HL-60/S4 (cell line): ENCODE data around the gene MLLT1.

Experiments
- in situ Hi-C: fragments of 300-500 bp; cut with MboI; formaldehyde crosslinking; loops from 2 replicates; pipeline ENCODE4 v1.14.3; 2022; ENCODE audit warnings: low sequenced_read_pairs

MLLT1 gene

DNA sequence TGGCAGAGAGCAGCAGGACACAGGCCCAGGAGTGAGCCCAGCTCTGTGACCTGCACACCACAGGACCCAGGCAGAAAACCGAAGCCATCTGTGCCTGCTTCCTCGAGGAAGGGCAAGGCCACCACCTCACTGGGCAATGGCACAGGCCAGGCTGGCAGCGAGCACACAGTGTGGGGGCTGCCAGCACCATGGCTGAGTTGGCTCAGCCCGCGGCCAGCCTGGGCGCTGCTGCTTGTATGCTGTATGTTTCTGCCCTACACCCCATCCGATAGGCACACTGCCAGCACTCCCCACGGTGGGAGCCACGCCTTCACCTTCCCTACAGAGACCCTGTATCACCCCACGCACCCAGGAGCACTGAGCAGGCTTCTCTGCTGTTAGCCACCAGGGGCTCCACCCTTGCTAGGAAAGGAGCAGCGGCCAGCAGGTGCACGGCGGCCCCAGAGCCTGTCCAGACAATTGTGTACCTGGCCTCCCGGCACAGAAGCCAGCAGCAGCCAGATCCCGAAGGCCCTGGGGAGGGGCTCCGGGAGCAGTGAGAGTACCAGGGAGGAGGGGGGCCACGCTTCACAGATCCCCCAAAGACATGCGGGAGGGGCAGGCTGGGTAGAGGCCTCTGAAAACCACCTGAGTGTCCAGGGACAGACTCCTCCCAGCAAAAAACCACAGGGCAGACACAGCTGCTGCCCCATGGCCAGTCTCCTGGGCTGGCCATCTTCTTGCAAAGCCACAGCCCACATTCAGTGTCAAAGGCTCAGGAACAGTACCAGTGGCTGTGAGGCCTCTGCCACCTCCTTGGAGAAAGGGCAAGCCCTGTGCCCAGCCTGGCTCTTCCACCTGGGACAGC, 56.1 kb downstream of the MLLT1 start:
- in situ Hi-C loops, result no loop called here

DNA sequence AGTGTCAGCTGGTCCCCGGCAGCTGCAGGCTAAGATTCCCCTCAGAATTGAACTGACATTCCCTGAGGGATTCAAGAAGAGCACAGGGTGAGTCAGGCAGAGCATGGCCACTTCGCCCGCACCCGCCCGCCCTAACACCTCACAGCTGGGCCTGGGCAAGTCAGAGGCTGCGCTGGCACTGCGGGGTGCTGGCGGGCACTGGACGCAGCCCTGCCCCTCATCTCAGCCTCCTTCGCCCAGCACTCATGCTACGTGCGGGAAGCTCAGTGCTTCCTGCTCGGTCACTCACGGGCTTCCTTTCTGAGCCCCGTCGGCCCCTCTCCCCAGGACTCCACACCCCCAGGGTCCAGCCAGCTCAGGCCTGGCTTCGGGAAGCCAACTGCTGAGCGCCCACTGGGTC, 56.9 kb downstream of the MLLT1 start:
- in situ Hi-C loops, result no loop called here

DNA sequence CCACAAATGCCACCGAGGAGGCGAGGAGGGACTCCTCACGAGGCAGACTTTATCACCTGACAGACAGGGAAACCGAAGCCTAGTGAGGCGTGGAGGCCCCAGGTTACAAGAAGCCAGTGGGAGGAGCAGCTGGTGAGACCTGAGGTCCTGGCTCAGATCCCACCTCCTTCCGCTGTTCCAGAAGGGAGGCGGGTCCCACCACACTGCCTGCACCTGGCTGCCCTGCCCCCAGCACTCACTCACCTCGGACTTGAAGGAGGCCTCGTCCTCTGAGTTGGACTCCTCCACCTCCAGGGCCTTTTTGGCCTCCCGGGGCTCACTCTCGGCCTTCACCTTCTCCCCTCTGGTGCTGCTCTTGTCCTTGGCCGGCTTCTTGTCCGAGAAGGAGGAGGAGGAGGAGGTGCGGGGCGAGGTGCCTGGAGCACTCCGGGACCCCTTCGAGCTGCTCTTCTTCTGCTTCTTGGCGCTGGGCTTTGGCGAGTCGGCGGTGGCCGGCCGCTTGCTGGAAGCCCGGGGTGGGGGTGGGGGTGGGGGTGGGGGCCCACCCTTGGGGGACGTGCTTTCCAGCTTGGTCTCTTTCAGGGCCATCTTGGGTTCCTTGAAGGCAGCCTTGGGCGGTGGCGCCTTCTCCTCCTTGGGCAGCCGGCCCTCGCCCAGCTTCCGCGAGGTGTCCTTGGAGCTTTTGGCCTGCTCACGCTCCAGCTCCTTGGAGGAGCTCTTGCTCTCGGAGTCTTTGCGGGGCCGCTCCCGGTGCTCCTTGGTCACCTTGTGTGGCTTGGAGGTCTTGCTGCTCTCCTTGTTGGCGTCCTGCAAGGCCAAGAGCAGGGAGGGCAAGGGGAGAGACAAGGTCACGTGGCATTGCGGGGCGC, 57.7 kb downstream of the MLLT1 start:
- in situ Hi-C loops, result no loop called here

DNA sequence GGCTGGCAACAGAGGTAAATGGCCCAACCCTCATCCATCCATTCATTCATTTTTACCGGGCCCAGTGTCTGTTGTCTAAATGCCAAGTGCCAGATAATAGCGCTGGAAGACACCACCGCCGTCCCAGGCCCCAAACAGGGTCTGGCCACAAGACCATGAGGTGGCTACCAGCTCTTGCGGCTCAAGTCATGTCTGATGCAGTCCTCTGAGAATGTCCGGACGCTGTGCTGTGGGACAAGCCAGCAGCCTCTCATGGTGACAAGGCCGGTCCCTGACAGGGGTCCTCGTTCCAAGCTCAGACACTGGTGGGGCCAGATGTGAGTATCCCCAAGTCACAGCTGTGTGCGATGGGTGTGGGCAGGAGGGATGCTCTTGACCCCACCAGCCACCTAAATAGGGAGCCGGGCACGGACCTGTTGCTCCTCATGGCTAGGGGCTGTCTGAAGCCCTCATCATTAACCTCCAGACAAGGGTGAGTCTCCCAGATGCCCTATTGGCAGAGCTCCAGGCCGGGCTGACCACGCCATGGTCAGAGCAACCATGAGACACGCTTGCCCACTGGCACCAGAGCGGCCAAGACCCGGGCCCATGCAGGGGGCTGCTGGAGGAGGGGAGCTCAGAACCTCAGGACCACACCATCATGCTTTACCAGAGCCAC, 58.4 kb downstream of the MLLT1 start:
- in situ Hi-C loops, result no loop called here

DNA sequence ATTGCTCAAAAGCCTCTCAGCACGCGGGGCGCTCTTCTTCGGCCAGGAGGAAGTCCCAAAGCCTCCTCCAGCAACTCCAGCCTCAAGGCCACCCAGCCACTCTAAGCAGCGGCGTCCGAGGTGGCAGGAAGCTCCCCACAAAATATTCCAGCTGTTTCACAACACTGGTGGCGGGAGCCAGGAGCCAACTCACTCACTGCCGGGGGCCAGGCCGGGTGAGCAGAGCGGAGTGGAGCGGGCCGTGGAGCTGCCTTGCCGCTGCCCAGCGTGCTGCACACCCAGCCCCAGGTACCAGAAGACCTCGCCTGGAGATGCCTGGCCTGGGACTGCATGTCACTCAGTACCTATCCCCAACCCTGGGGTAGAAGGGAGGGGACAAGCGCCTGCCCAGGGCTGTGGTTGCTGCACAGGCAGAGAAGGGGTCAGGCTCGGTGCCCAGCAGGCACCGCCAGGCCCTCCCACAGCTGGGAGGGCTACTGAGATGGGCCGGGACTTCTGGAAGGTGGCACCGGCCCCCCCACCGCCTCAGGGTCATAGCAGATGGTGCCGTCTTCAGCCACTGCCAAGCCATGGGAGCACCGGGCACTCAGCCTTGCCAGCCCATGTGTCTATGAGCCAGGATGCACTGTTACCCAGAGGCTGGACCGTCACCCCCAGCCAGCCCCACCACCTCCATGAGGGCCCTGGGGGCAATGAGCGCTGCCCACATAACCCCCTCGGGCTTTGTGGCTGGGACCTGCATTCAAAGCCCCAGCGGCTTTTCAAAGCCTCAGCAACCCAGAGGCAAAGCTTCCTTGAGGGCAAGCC, 59.2 kb downstream of the MLLT1 start:
- in situ Hi-C loops, result no loop called here

DNA sequence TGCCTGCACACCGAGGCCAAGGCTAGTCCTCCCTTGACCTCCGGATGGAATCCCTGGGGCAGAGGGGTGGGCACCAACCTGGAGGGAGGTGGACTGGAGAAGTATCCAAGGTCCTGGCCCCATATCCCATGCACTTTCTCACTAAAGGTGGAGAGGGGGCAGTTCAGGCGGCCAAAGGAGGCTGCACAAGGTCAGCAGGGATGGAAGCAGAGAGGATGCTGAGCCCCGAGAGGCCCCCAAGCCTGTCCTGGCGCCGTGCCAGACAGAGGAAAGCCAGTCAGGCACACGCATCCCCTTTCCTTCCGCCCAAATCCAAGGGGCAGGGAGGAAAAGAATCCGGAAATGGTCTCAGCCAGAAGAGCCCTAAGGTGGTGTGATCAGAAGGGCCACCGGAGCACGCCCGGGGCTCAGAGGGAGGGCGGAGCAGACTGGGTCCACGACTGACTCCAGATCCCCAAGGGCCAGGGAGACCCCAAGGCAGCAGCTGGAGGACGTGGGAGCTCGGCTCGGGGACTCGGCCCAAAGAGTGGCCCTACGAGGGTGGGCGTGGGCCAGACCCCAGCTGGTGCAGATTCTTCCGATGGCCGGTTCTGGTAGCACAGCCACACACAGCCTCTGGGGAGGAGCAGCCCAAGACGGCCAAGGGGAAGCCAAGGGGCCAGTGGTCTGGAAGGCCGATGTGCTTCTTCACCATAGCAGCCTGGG, 60.0 kb downstream of the MLLT1 start:
- in situ Hi-C loops, result no loop called here

DNA sequence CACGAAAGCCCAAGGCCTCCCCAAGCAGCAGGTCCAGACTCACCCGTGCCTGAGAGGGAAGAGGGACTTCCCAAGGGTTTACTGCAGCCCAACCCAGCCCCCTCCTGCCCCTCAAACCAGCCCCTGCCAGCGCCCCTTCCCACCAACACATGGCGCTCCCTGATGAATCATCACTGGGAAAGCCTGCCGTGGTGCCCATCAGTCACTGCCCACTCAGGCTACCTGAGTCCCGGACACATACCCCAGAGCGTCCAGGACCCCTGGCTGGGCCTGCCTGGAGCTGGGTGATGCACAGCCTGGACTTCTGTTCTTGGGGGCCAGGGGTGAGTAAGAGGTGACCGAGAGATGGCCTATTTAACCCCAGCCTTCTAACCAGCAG, 60.6 kb downstream of the MLLT1 start:
- in situ Hi-C loops, result no loop called here

DNA sequence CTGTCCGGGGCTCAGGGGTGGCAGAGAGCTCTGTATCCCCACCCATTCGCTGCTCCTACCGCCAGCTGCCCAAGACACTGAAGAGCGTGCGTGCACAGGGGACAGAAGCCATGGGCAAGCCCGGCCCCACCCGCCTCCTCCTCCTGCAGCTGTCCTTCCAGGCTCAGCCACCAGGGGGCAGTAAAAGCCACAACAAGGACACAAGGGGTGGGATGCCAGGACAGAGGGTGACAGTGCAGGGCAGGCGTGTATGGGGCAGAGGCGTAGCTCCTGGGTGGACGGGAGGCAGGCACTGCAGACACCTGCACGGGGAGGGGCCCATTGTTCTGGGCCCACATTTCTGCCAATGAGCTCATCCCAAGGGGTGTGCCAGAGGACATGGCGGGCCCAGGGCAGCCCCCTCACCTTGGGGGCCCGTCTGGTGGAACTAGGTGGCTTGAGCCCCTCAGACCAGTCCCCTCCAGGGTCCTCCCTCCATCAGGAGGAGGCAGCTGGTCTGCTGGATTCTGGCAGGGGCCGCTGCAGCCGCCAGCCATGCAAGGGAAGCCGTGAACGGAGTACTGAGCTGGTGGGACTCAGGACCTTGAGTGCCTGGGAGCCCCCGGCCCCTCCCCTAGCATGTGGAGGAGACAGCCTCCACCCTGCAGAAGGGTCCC, 61.2 kb downstream of the MLLT1 start:
- in situ Hi-C loops, result no loop called here

DNA sequence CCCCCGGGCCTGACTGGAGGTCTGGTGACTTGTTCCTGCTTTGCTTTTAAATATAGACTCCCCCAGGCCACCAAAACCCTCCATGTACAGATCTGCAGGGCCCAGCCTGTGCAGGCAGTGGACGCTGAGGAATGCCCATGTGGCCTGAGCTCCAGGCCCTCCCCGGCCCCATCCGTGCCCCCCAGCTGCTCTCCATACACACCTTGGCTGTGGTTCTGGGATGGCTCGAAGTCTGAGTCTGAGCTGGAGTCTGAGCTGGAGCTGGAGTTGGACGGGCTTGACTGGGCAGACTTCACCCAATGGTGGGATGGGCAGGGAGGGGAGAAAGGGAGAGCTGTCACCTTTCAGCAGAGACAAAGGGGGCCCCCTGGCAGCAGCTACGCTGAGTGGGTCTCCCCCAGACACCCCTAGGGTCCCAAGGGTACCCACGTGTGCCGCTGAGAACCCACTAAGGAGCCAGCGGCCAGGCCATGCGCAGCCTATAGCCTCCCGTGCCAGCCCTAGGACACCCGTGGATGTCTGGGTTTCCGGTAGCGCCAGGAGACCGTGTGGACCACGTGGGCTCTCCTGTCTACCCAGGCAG, 61.9 kb downstream of the MLLT1 start:
- in situ Hi-C loops, result no loop called here

DNA sequence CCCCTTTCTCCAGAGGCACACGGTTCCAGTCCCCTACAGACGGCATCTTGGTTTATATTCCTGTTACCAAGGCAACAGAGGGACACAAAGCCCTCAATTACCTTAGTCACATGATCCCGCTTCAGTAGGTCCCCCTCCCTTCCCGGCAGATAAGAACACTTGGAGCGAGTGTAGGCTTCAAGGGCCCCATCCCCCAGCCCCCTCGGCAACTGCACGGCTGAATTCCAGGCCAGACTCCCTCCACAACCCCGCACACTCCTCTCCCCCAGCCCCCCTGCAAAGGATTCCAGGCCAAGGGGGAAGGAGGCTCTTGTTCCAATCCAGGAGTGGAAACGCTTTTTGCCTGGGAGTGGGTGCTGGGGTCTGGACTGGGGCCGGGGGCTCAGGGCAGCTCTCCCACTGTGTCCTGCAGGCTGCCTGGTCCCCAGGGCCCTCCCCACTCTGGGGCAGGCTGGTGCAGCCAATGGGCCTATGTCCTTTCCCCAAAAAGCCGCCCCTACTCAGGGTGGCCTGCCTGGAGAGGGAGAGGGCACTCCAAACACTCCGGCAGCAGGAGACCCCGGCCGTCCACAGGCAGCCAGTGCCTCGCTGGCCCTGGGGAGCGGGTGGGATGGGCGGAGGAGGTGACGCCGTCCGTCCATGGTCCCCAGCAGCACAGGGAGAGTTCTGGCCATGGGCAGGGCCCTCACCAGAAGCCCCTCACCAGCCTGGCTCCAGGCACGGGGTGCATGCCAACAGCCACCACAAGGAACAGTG, 62.6 kb downstream of the MLLT1 start:
- in situ Hi-C loops, result no loop called here

DNA sequence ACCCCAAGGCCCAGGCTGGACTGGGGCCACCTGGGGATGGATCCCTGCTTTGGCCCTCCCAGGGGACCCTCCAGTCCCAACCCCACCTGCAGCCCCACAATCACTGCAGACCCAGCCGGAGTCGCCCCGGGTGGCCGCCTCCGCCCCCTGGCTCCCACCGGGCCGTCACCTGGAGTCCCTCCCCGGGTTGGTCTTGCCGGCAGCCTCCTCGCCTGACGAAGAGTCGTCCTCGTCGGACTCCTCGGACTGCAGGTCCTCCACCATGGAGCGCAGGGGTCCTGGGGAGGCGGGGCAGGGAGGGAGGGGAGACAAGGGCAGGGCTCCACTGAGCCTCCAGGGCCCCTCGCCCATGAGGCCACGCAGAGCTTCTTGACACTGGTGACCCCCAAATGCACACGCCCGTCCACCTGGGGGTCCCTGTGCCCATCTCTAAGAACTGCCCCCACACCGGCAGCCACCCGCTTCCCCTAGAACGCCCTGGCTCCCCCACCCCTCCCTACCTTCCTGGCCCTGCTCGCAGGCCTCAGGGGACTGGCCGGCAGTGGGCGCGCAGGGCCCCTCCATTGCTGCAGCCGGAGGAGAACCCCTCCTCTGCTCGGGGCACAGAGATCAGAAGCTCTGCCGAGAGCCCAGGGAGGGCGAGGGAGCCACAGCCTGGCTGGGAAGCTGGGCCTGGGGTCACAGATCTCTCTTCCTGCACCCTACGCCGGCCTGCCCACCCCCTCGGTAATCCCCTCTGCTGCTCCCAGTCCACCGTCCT, 63.4 kb downstream of the MLLT1 start:
- in situ Hi-C loops, result no loop called here

DNA sequence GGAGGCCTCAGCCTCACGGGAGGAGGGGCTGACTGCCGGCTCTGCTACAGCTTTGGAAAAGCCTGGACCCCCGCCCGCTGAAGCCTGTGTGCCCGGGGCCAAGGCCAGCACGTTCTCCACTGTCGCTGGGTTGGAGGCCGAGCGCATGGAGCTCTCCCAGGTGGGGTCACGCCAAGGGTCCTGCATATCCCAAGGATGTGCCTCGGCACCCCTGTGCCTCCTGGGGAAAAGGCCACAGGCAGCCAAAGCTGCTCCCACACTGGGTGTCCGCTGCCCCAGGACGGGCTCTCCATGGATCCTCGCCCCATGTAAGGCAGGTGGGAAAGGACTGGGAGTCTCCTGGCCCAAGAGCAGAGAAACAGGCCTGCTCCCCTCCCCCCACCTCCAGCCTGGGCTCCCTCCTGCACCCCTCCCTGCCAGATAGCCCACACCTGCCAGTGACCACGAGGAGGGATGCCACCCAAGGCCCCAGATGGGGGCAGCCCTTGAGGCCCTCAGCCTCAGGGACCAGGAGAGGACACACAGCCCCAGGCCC, 64.0 kb downstream of the MLLT1 start:
- in situ Hi-C loops, result no loop called here

DNA sequence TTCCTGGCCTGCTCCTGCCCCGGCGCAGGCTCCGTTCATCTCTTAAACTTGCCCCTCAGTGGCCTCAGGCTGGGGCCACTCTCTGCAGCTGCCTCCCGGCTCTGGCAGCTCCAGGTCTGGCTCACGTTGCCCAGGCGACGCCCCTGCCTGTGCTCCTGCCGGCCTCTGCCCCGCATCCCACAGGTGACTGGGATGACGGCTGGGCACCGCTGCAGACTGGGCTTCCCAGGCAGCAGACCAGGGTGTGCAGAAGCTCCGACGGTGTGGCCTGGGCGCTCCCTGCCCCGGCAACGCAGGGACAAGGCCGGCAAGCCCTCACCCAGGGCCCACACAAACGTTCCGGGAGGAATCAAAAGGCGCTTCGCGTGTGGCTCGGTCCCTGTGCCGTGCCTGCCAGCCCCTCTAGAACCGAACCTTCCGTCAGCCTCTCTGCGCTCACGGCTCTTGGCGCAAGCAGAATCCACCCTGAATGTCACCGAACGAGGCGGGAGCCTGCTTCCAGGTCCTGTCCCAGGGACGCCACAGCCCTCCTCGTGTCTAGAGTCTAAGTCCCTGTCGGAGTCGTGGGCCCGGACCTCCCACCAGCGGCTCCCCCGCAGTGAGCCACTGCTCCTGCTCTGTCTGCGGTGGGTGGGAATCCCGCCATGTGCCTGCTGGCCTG, 64.8 kb downstream of the MLLT1 start:
- in situ Hi-C loops, result no loop called here

DNA sequence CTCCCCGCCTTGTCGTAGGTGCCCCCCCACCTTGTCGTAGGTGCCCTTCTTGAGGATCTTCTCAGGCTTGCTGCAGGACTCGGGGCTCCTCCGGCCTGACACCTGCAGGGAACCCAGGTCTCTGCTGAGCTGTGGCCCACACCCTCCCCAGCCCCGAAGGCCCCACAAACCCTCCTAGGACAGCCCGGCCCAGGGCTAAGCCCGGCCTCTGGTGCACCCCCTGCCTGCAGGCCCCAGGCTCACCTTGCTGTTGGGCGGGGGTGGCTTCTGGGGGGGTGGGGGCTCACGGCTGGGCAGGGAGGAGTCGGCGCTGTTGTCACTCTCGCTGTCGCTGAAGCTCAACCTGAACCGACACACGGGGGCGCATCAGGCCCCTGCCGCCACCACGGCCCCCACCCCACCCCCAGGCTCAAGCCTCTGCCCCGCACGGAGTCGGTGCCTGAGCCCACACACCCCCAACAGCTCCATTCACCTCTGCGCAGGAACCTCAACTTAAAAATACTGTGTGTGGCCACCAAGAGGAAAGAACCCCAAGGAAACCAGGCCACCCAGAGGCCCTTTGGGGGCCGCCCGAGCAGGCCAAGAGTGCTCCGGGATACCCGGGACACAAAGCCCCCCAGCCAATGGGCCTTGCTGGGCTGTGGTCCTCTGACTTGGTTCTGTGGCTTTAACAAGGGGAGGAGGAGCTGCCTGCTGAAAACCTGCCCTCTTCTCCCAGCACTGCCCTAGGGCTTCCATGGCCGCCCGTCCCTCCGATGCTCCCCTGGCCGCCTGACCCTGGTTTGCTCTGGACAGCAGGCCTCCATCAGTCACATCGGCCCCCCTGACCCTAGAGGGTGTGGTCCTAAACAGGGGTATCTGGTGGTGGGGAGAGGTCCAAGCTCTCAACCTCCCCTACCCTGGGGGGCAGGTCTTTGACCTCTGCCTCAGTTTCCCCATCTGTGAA, 65.8 kb downstream of the MLLT1 start:
- in situ Hi-C loops, result no loop called here

DNA sequence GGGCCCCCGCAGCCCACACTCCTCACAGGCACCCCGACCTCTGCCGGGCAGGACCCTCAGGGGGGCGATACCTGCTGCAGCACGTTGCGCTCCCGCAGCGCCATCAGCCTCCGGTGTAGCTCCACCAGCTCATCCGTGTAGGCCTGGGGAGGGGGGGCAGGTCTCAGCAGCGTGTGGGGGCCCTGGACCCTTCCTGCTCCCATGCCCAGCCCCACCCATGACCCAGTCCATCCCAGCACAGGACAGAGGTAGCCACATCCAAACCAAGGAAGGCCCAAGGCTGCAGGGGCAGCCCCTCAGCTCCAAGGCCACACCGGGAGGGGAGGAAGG, 66.5 kb downstream of the MLLT1 start:
- in situ Hi-C loops, result no loop called here
